Neutrophil (primary cell): ENCODE data around the gene IQGAP2.

ENCODE experiments used
- H3K27ac ChIP-seq: fragments of 200-600 bp; sonication (generic); 2 replicates; pipeline ENCODE4 v1.5.1; 2016; ENCODE audit warnings: mild to moderate bottlenecking, moderate library complexity
- H3K27me3 ChIP-seq: fragments of 200-600 bp; sonication (generic); 2 replicates; pipeline ENCODE4 v1.6.0; 2016; ENCODE audit warnings: mild to moderate bottlenecking
- H3K36me3 ChIP-seq: fragments of 200-600 bp; sonication (generic); 2 replicates; pipeline ENCODE4 v1.5.1; 2017
- H3K4me1 ChIP-seq, 2 experiments: fragments of 200-600 bp in 1 of 2; sonication (generic) in 1 of 2; 1 replicate in 1 of 2; 2 replicates in 1 of 2; pipeline versions ENCODE4 v1.5.1 to v1.6.1; 2013 to 2016; ENCODE audit warnings: low read depth in 1 of 2, low read length in 1 of 2, mild to moderate bottlenecking in 1 of 2, moderate library complexity in 1 of 2; ENCODE audit not compliant: control insufficient read depth in 1 of 2, insufficient read depth in 1 of 2
- H3K4me3 ChIP-seq, 2 experiments: fragments of 200-600 bp in 1 of 2; sonication (generic) in 1 of 2; 1 replicate in 1 of 2; 2 replicates in 1 of 2; pipeline ENCODE4 v1.5.1; 2013 to 2016; ENCODE audit warnings: low read depth in 1 of 2, low read length in 1 of 2, mild to moderate bottlenecking in 1 of 2, moderate library complexity in 1 of 2
- H3K9me3 ChIP-seq: fragments of 200-600 bp; sonication (generic); 2 replicates; pipeline ENCODE4 v1.5.1; 2016
- TF ChIP-seq, protein P1 (sequence below): fragments of 200-600 bp; sonication (generic); IDR thresholded peaks from 2 replicates; pipeline ENCODE4 v1.5.1; 2016; ENCODE audit warnings: antibody characterized with exemption

The IQGAP2 gene

GRCh38 chr5:76664079-76664478, 261.0 kb downstream of the IQGAP2 start:
- Histone ChIP-seq H3K4me3 (no peak overlapping the region), H3K4me1 (no peaks in the 10 kb centered on the region), H3K36me3 (peaks cover 81% of the 10 kb centered on the region), H3K9me3 (no peaks in the 10 kb centered on the region), H3K27ac (no peak overlapping the region), H3K27me3 (no peaks in the 10 kb centered on the region)
- TF ChIP-seq, protein P1, sequence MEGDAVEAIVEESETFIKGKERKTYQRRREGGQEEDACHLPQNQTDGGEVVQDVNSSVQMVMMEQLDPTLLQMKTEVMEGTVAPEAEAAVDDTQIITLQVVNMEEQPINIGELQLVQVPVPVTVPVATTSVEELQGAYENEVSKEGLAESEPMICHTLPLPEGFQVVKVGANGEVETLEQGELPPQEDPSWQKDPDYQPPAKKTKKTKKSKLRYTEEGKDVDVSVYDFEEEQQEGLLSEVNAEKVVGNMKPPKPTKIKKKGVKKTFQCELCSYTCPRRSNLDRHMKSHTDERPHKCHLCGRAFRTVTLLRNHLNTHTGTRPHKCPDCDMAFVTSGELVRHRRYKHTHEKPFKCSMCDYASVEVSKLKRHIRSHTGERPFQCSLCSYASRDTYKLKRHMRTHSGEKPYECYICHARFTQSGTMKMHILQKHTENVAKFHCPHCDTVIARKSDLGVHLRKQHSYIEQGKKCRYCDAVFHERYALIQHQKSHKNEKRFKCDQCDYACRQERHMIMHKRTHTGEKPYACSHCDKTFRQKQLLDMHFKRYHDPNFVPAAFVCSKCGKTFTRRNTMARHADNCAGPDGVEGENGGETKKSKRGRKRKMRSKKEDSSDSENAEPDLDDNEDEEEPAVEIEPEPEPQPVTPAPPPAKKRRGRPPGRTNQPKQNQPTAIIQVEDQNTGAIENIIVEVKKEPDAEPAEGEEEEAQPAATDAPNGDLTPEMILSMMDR = no peak

GRCh38 chr5:76667495-76667894, 264.4 kb downstream of the IQGAP2 start:
- TF ChIP-seq, protein P1 = no peak
- Histone ChIP-seq H3K27ac (no peak overlapping the region), H3K27me3 (no peaks in the 10 kb centered on the region), H3K9me3 (no peaks in the 10 kb centered on the region), H3K4me3 (no peak overlapping the region), H3K4me1 (peaks cover 9% of the 10 kb centered on the region in 2 experiments), H3K36me3 (peaks cover 71% of the 10 kb centered on the region)

GRCh38 chr5:76669245-76669644, 266.2 kb downstream of the IQGAP2 start:
- TF ChIP-seq, protein P1 = no peak
- no peak overlapping the region for H3K27ac ChIP-seq
- H3K36me3 ChIP-seq = peaks cover 72% of the 10 kb centered on the region
- no peaks in the 10 kb centered on the region for H3K9me3 ChIP-seq
- H3K4me1 ChIP-seq = peaks cover 18 to 20% of the 10 kb centered on the region in 2 experiments
- no peaks in the 10 kb centered on the region for H3K27me3 ChIP-seq
- no peak overlapping the region for H3K4me3 ChIP-seq

DNA sequence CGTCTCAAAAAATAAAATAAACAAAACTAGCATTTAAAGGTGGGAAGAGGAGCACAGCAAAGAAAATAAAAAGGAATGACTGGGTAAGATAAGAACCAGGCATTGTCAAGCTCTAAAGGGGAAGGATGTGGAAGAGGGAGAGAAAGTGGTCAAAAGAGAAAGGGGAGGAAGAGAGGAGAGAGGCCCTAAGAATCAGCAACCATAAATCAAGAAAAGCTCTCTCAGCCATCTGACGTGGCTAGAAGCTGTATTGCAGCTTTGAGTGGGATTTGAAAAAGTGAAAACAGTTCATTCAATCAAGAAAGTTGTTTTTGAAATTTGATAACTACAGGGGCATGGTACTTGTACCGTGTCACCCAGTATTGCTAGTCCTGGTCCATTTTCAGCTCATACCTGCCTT, 267.4 kb downstream of the IQGAP2 start:
- no peak overlapping the region for H3K4me3 ChIP-seq
- no peaks in the 10 kb centered on the region for H3K9me3 ChIP-seq
- no peak overlapping the region for H3K27ac ChIP-seq
- no peaks in the 10 kb centered on the region for H3K27me3 ChIP-seq
- H3K4me1 ChIP-seq = peaks cover 18 to 20% of the 10 kb centered on the region in 2 experiments
- TF ChIP-seq, protein P1 = no peak
- H3K36me3 ChIP-seq = peaks cover 75% of the 10 kb centered on the region

- H3K4me3 ChIP-seq = no peak overlapping the region
- TF ChIP-seq, protein P1 = no peak
- peaks cover 18 to 20% of the 10 kb centered on the region in 2 experiments for H3K4me1 ChIP-seq
- H3K27ac ChIP-seq = peak overlapping the region; percentile 73
- H3K36me3 ChIP-seq = peaks cover 74% of the 10 kb centered on the region
- no peaks in the 10 kb centered on the region for H3K27me3 ChIP-seq
- H3K9me3 ChIP-seq = no peaks in the 10 kb centered on the region
Measured at GRCh38 chr5:76672242-76672641, 269.2 kb downstream of the IQGAP2 start.

GRCh38 chr5:76673125-76673524, 270.0 kb downstream of the IQGAP2 start:
- peaks cover 74% of the 10 kb centered on the region for H3K36me3 ChIP-seq
- H3K4me1 ChIP-seq = peaks cover 18 to 20% of the 10 kb centered on the region in 2 experiments
- H3K27me3 ChIP-seq = no peaks in the 10 kb centered on the region
- H3K9me3 ChIP-seq = no peaks in the 10 kb centered on the region
- H3K4me3 ChIP-seq = no peak overlapping the region
- TF ChIP-seq, protein P1 = no peak
- peak overlapping the region; percentile 46 for H3K27ac ChIP-seq
